ENCODE measurements around the gene KRTAP4-12. TPM values are rescaled to one million over a fixed set of nuclear protein-coding genes. Genes with fewer than 3 reads are reported as not detected.
"Not testable (repeated sequence)": the region's sequence is repeated elsewhere in the genome, so short reads cannot be mapped to it uniquely, and the experiment has no call there.

Gene KRTAP4-12
- total RNA-seq, 2 experiments from 2014 or later, result not detected

GRCh38 chr17:41101586-41102259 is 22.3 kb downstream of the KRTAP4-12 start, which contains the start of gene KRTAP4-16:
Gene KRTAP4-16, minus strand, starts transcription at chr17:41102209. Its CDS starts 0 bp downstream, at chr17:41102209.
- ChIA-PET POLR2A (no interaction called here), CTCF (no interaction called here)
- no peak for ATAC-seq (ENCODE audit: poor library complexity)
- Histone ChIP-seq H3K27ac (ENCODE audit: low read depth in 1 of 2, low read length in 2 of 2) (no peak within 1 kb of the TSS), H3K4me3 (ENCODE audit: low read length) (no peak within 1 kb of the TSS), H3K4me1 (ENCODE audit: insufficient read depth, low read length) (peaks cover 3% of the 10 kb centered on the region), H3K36me3 (ENCODE audit: insufficient read depth, low read length) (no peaks in the 10 kb centered on the region), H3K9me3 (ENCODE audit: control insufficient read depth in 1 of 2, insufficient read depth in 1 of 2, low read length in 2 of 2) (no peaks in the 10 kb centered on the region), H3K27me3 (ENCODE audit: control insufficient read depth in 1 of 2, insufficient read depth in 2 of 2, low read length in 2 of 2) (peaks cover 0 to 2% of the 10 kb centered on the region in 2 experiments)
- Mint-ChIP-seq H3K27ac (no peak within 1 kb of the TSS), H3K27me3 (peaks cover 11% of the 10 kb centered on the region), H3K9me3 (no peaks in the 10 kb centered on the region), H3K4me1 (ENCODE audit: low read depth) (peaks cover 17% of the 10 kb centered on the region), H3K4me3 (no peak within 1 kb of the TSS), H3K36me3 (ENCODE audit: low read depth) (no peaks in the 10 kb centered on the region)
- TF ChIP-seq, protein P1, sequence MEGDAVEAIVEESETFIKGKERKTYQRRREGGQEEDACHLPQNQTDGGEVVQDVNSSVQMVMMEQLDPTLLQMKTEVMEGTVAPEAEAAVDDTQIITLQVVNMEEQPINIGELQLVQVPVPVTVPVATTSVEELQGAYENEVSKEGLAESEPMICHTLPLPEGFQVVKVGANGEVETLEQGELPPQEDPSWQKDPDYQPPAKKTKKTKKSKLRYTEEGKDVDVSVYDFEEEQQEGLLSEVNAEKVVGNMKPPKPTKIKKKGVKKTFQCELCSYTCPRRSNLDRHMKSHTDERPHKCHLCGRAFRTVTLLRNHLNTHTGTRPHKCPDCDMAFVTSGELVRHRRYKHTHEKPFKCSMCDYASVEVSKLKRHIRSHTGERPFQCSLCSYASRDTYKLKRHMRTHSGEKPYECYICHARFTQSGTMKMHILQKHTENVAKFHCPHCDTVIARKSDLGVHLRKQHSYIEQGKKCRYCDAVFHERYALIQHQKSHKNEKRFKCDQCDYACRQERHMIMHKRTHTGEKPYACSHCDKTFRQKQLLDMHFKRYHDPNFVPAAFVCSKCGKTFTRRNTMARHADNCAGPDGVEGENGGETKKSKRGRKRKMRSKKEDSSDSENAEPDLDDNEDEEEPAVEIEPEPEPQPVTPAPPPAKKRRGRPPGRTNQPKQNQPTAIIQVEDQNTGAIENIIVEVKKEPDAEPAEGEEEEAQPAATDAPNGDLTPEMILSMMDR (IDR thresholded peaks at IDR 0.05), result no peak
- no peak for DNase-seq
- intact Hi-C loops (cut with DNase I, micrococcal nuclease), result loop anchor here in 1 of 2 experiments (5.0 kb wide), 1 partner anchor 221 kb away; no protein-coding TSS in a partner anchor

DNA sequence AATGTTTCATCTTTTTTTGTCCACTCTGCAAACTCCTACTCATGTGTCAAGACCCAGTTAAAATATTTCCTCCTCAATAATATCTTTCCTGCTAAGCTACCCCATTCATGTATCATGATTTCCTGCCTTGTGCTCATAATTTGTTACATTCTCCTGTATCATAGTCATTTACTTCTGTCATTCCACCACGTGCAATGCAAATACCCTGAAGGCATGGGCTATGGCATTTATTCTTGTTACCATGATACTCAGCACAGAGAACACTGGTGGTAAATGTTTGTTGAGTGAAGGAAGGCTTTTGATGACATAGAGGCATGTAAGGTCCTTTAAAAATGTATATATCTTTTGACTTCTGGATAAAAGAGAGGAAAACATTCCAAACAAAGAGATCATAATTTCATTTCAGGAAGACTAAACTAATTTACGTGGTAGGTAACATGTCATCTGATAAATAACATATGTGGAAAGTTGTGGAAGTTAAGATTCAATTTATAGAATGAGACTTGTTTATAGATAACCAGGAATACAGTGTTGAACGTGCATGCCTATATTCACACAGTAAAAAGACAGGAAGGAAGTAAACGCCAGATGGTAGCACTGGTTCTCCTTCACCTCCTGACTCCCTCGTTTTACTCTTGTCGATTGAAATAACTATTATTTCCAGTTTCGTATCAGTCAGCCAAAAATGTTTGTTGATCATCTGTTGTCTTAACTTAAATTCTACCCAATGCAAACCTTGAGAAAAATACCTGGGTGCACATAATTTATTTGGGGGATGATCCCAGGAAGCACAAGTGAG is 24.1 kb downstream of the KRTAP4-12 start:
- H3K27me3 Mint-ChIP-seq; H3K4me1 ChIP-seq (ENCODE audit: insufficient read depth, low read length); H3K9me3 ChIP-seq (ENCODE audit: control insufficient read depth in 1 of 2, insufficient read depth in 1 of 2, low read length in 2 of 2); DNase-seq; H3K27ac ChIP-seq (ENCODE audit: low read depth in 1 of 2, low read length in 2 of 2); H3K9me3 Mint-ChIP-seq; H3K27me3 ChIP-seq (ENCODE audit: control insufficient read depth in 1 of 2, insufficient read depth in 2 of 2, low read length in 2 of 2); H3K4me3 ChIP-seq (ENCODE audit: low read length); H3K4me3 Mint-ChIP-seq; CTCF ChIA-PET; H3K36me3 ChIP-seq (ENCODE audit: insufficient read depth, low read length); POLR2A ChIA-PET; H3K36me3 Mint-ChIP-seq (ENCODE audit: low read depth); H3K27ac Mint-ChIP-seq: not testable (repeated sequence)
- intact Hi-C loops (cut with DNase I, micrococcal nuclease), result loop anchor here in 1 of 2 experiments (5.0 kb wide), 2 partner anchors 37 to 222 kb away; no protein-coding TSS in a partner anchor
- peak; percentile 64 for ATAC-seq (ENCODE audit: poor library complexity)
- TF ChIP-seq, protein P1 (IDR thresholded peaks at IDR 0.05), result peak; percentile 19
- H3K4me1 Mint-ChIP-seq (ENCODE audit: low read depth), result peaks cover 17% of the 10 kb centered on the region

DNA sequence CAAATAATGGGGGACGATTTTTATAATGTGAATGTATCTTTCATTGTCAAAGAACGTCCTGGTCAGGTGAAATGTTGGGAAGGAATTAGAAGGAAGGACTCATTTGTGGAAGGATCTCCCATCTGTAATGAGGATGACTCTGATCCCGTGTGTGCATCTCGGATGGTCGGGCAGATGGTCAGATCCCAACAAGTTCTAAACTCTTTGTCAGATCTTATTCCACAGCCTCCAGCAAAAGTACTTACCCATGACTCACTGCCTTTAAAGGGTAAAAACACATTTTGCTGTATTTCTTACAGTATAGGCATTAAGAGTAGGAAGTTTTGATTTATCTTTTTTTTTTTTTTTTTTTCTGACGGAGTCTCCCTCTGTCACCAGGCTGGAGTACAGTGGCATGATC is 25.5 kb downstream of the KRTAP4-12 start:
- Histone ChIP-seq H3K9me3 (ENCODE audit: control insufficient read depth in 1 of 2, insufficient read depth in 1 of 2, low read length in 2 of 2) (no peaks in the 10 kb centered on the region), H3K27ac (ENCODE audit: low read depth in 1 of 2, low read length in 2 of 2) (no peak overlapping the region), H3K36me3 (ENCODE audit: insufficient read depth, low read length) (no peaks in the 10 kb centered on the region), H3K4me3 (ENCODE audit: low read length) (no peak overlapping the region), H3K4me1 (ENCODE audit: insufficient read depth, low read length) (peaks cover 3% of the 10 kb centered on the region), H3K27me3 (ENCODE audit: control insufficient read depth in 1 of 2, insufficient read depth in 2 of 2, low read length in 2 of 2) (peaks cover 0 to 2% of the 10 kb centered on the region in 2 experiments)
- no peak overlapping the region for H3K27ac Mint-ChIP-seq
- H3K4me1 Mint-ChIP-seq (ENCODE audit: low read depth), result peaks cover 17% of the 10 kb centered on the region
- POLR2A ChIA-PET, result no interaction called here
- TF ChIP-seq, protein P1 (IDR thresholded peaks at IDR 0.05), result no peak
- H3K27me3 Mint-ChIP-seq, result peaks cover 10% of the 10 kb centered on the region
- no peak for DNase-seq
- H3K36me3 Mint-ChIP-seq (ENCODE audit: low read depth), result no peaks in the 10 kb centered on the region
- ATAC-seq (ENCODE audit: poor library complexity), result no peak
- CTCF ChIA-PET, result no interaction called here
- no peaks in the 10 kb centered on the region for H3K9me3 Mint-ChIP-seq
- H3K4me3 Mint-ChIP-seq, result no peak overlapping the region
- intact Hi-C loops (cut with DNase I, micrococcal nuclease), result loop anchor here in 1 of 2 experiments (5.0 kb wide), 1 partner anchor 39 kb away; no protein-coding TSS in a partner anchor

All from CD4-positive, alpha-beta T cell (primary cell).